Suprapubic skin (tissue), 4 donors: ENCODE results near the gene SYNGR1. TPM values are rescaled to one million over a fixed set of nuclear protein-coding genes. Genes with fewer than 3 reads are reported as not detected.

Source experiments
- DNase-seq, 2 donors: peaks; one replicate each; pipeline ENCODE4 v3.0.0-alpha.2; 2019; ENCODE audit warnings: low spot score in 2 of 2
- H3K27ac ChIP-seq: fragments of 200-600 bp; sonication (generic); one replicate; pipeline ENCODE4 v1.5.1; 2019
- H3K27me3 ChIP-seq: fragments of 200-600 bp; sonication (generic); one replicate; pipeline ENCODE4 v1.5.1; 2019
- H3K36me3 ChIP-seq: fragments of 200-600 bp; sonication (generic); one replicate; pipeline ENCODE4 v1.5.1; 2019
- H3K4me1 ChIP-seq: fragments of 200-600 bp; sonication (generic); one replicate; pipeline ENCODE4 v1.5.1; 2019
- H3K4me3 ChIP-seq: fragments of 200-600 bp; sonication (generic); one replicate; pipeline ENCODE4 v1.5.1; 2019; ENCODE audit warnings: mild to moderate bottlenecking
- H3K9me3 ChIP-seq: fragments of 200-600 bp; sonication (generic); one replicate; pipeline ENCODE4 v1.5.1; 2019
- CTCF ChIP-seq, 2 donors: fragments of 200-600 bp in 1 of 2; fragments of 450-650 bp in 1 of 2; sonication (generic) in 1 of 2; IDR thresholded peaks; one replicate each; pipeline ENCODE4 v1.5.1; 2016 to 2019; ENCODE audit warnings: antibody characterized with exemption in 2 of 2, mild to moderate bottlenecking in 1 of 2, moderate library complexity in 1 of 2
- EP300 ChIP-seq: sonication (generic); formaldehyde crosslinking; IDR thresholded peaks from one replicate; pipeline ENCODE4 v1.6.1; 2017; ENCODE audit warnings: antibody characterized with exemption
- POLR2A ChIP-seq, 2 donors: fragments of 450-650 bp; IDR thresholded peaks; one replicate each; pipeline ENCODE4 v1.6.1; 2017; ENCODE audit warnings: antibody characterized with exemption in 2 of 2, mild to moderate bottlenecking in 2 of 2, moderate library complexity in 2 of 2
- POLR2AphosphoS5 ChIP-seq, 3 donors: sonication (generic); formaldehyde crosslinking; IDR thresholded peaks; one replicate each; pipeline ENCODE4 v1.6.1; 2017; ENCODE audit warnings: antibody characterized with exemption in 3 of 3
- WGBS: methylation state at CpG from one replicate; pipeline ENCODE4 v1.1.5; 2018; 5-methylcytosine and 5-hydroxymethylcytosine counted together
- total RNA-seq, 4 donors: library from RNA; depleted of rRNA; stranded (reverse); fragments of >200 nt; gene quantifications; one replicate each; pipeline ENCODE4 v1.1.0, GENCODE V29; 2016

Gene SYNGR1
- total RNA-seq, 4 donors from 2014 or later = 34.6 to 52.5 (median 44.3) TPM

DNA sequence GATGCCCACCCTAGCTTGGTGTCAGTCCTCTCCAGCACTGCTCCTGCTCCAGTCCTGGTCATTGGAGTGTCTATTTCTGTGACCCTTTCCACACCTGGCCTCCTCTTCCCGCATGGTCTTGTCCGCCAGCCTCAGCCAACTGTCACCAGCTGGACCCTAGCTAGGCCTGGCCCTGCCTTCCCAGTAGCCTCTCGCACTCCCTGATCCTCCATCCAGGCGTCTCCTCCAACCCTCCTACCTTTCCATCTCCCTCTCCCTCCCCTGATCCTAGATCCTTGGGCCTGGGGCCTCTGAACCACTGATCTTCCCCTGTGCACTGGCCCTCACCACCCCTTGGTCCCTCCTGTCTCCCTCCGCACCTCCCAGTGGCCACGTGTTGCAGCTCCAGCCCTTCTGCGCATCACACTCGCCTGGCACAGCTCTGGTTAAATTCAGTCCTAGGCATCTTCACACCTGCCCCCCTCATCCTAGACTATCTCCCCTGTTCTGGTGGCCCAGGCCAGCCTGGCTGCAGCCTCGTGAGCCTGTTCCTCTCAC, 9.9 kb downstream of the SYNGR1 start:
- no peaks in the 10 kb centered on the region for H3K36me3 ChIP-seq
- peak overlapping the region; percentile 63 for H3K27ac ChIP-seq
- H3K27me3 ChIP-seq = no peaks in the 10 kb centered on the region
- H3K9me3 ChIP-seq = no peaks in the 10 kb centered on the region
- TF ChIP-seq EP300 = no peak
- no peak for TF ChIP-seq POLR2AphosphoS5 (IDR thresholded peaks at IDR 0.05)
- no peak for TF ChIP-seq POLR2A (IDR thresholded peaks at IDR 0.05)
- TF ChIP-seq CTCF (IDR thresholded peaks at IDR 0.05) = no peak
- 75% methylated on average over 9 of the region's 9 CpGs for WGBS
- no peak overlapping the region for H3K4me3 ChIP-seq
- peaks cover 79% of the 10 kb centered on the region for H3K4me1 ChIP-seq
- DNase-seq = no peak

DNA sequence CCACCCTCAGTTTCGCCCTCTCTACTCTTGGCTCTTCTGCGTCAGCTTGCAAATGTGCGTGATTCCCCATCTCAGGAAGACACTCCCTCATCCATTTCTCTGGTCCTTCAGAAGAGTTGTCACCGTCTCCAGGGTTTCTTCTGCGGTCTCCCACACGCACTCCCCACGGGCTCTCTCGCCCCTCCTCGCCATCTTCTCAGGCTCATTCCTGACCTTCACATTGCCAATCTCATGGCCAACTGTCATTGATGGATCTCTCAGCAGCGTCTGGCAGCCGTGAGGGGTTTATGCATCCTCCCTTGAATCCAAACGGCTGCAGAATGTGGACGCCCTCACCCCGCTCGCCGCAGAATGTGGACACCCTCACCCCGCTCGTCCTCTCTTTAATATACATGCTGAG, 10.5 kb downstream of the SYNGR1 start:
- Histone ChIP-seq H3K4me1 (peaks cover 80% of the 10 kb centered on the region), H3K27me3 (no peaks in the 10 kb centered on the region)

GRCh38 chr22:39360674-39361413, 11.1 kb downstream of the SYNGR1 start:
- Histone ChIP-seq H3K4me1 (peaks cover 78% of the 10 kb centered on the region), H3K4me3 (no peak overlapping the region), H3K36me3 (no peaks in the 10 kb centered on the region), H3K27ac (peak overlapping the region; percentile 63), H3K9me3 (no peaks in the 10 kb centered on the region), H3K27me3 (no peaks in the 10 kb centered on the region)
- no peak for TF ChIP-seq POLR2A (IDR thresholded peaks at IDR 0.05)
- TF ChIP-seq CTCF (IDR thresholded peaks at IDR 0.05) = no peak
- TF ChIP-seq POLR2AphosphoS5 (IDR thresholded peaks at IDR 0.05) = no peak
- TF ChIP-seq EP300 = no peak
- DNase-seq = no peak
- 59% methylated on average over 13 of the region's 14 CpGs for WGBS

More for the DNA sequence above, 10.5 kb downstream of the SYNGR1 start:
- Histone ChIP-seq H3K27ac (peak overlapping the region; percentile 63), H3K4me3 (no peak overlapping the region), H3K9me3 (no peaks in the 10 kb centered on the region), H3K36me3 (no peaks in the 10 kb centered on the region)
- WGBS = 76% methylated on average over 18 of the region's 18 CpGs
- no peak for DNase-seq
- TF ChIP-seq CTCF (IDR thresholded peaks at IDR 0.05) (no peak), POLR2A (IDR thresholded peaks at IDR 0.05) (no peak), EP300 (no peak), POLR2AphosphoS5 (IDR thresholded peaks at IDR 0.05) (no peak)

DNA sequence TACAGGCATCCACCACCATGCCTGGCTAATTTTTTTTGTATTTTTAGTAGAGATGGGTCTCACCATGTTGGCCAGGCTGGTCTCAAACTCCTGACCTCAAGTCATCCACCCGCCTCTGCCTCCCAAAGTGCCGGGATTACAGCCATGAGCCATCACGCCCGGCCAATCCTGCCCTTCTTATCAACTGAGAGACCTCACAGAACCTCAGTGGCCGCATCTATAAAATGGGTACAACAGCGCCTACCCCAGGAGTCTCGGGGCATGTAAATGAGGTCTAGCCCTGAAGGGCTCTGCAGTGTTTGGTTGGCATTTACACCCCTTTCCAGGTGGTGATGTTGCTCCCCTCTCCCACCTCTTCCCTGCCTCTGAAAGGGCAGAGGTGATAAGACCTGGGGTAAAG, 11.7 kb downstream of the SYNGR1 start:
- Histone ChIP-seq H3K9me3 (no peaks in the 10 kb centered on the region), H3K27me3 (no peaks in the 10 kb centered on the region), H3K27ac (no peak overlapping the region), H3K4me3 (no peak overlapping the region), H3K36me3 (no peaks in the 10 kb centered on the region), H3K4me1 (peaks cover 76% of the 10 kb centered on the region)
- no peak for DNase-seq
- TF ChIP-seq CTCF (IDR thresholded peaks at IDR 0.05) = no peak
- no peak for TF ChIP-seq POLR2A (IDR thresholded peaks at IDR 0.05)
- TF ChIP-seq POLR2AphosphoS5 (IDR thresholded peaks at IDR 0.05) = no peak
- TF ChIP-seq EP300 = no peak
- 84% methylated on average over 7 of the region's 7 CpGs for WGBS

DNA sequence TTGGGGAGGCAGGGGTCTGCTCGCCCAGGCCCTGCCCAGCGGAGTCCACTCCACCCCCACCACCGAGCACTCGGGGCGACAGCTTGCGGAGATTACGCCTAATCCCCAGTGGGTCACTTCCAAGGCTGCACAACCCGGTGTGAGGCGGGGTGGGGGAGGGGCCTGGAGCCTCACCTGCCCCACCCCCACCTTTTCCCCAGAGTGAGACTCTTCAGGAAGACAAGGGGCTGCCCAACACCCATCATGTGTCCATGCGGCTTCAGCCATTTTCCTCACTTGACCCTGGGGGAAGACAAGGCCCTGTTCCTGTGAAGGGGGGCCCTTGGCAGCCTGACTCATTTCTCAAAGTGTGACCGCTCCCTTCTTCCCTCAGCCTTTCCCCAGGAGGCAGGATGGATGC, 12.5 kb downstream of the SYNGR1 start:
- Histone ChIP-seq H3K27ac (peak overlapping the region; percentile 5), H3K27me3 (no peaks in the 10 kb centered on the region), H3K4me3 (no peak overlapping the region), H3K9me3 (no peaks in the 10 kb centered on the region), H3K4me1 (peaks cover 74% of the 10 kb centered on the region), H3K36me3 (no peaks in the 10 kb centered on the region)
- DNase-seq = no peak
- no peak for TF ChIP-seq POLR2AphosphoS5 (IDR thresholded peaks at IDR 0.05)
- TF ChIP-seq EP300 = no peak
- no peak for TF ChIP-seq CTCF (IDR thresholded peaks at IDR 0.05)
- TF ChIP-seq POLR2A (IDR thresholded peaks at IDR 0.05) = no peak
- 64% methylated on average over 8 of the region's 11 CpGs for WGBS
